ENCODE measurements around the gene EP400. TPM values are rescaled to one million over a fixed set of nuclear protein-coding genes. Genes with fewer than 3 reads are reported as not detected.

EP400 gene
- total and polyA plus RNA-seq, 2 experiments from 2014 or later = 10.3 to 12.3 TPM

- Histone ChIP-seq H3K27ac (no peak overlapping the region), H3K9me2 (replicated peaks; ENCODE audit: insufficient read depth) (no peaks in the 10 kb centered on the region), H3K9me3 (ENCODE audit: low read depth) (no peaks in the 10 kb centered on the region), H3K27me3 (no peaks in the 10 kb centered on the region), H3K4me3 (no peak overlapping the region), H3K36me3 (replicated peaks; ENCODE audit: insufficient read depth, low read depth) (no peaks in the 10 kb centered on the region), H3K79me2 (no peaks in the 10 kb centered on the region), H2AFZ (no peak overlapping the region), H4K20me1 (ENCODE audit: insufficient read depth, poor library complexity, severe bottlenecking) (no peaks in the 10 kb centered on the region), H3K4me2 (no peak overlapping the region), H3K4me1 (ENCODE audit: insufficient read depth) (no peaks in the 10 kb centered on the region)
- TF ChIP-seq EZH2phosphoT487 (IDR thresholded peaks at IDR 0.05; ENCODE audit: low read depth, severe bottlenecking, unreplicated experiment) (no peak), EZH2 (IDR thresholded peaks at IDR 0.05; ENCODE audit: borderline replicate concordance) (no peak), CTCF (IDR thresholded peaks at IDR 0.05; ENCODE audit: poor library complexity) (no peak)
- no peak for DNase-seq (ENCODE audit: low spot score)
- WGBS (ENCODE audit: low lambda C conversion rate, missing lambda C conversion rate) = 90% methylated on average over 11 of the region's 20 CpGs
These were observed 31.3 kb upstream of the EP400 start for GRCh38 chr12:131918311-131919050.

DNA sequence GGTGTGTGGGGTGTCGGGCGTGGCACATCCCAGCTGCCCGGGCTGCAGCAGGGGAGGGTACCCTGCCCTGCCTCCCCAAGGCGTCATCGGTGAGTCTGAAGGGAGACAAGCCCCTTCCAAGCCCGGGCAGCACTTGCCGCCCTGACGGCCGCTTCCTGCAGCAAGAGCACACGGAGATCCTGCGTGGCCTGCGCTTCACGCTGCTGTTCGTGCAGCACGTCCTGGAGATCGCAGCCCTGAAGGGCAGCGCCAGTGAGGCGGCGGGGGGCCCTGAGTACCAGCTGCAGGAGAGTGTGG, 30.7 kb upstream of the EP400 start:
- WGBS (ENCODE audit: low lambda C conversion rate, missing lambda C conversion rate) = 97% methylated on average over 16 of the region's 19 CpGs
- no peaks in the 10 kb centered on the region for H3K9me3 ChIP-seq (ENCODE audit: low read depth)
- H3K4me2 ChIP-seq = no peak overlapping the region
- H2AFZ ChIP-seq = no peak overlapping the region
- no peaks in the 10 kb centered on the region for H3K9me2 ChIP-seq (replicated peaks; ENCODE audit: insufficient read depth)
- no peaks in the 10 kb centered on the region for H3K4me1 ChIP-seq (ENCODE audit: insufficient read depth)
- H3K27ac ChIP-seq = no peak overlapping the region
- H3K36me3 ChIP-seq (replicated peaks; ENCODE audit: insufficient read depth, low read depth) = no peaks in the 10 kb centered on the region
- no peaks in the 10 kb centered on the region for H4K20me1 ChIP-seq (ENCODE audit: insufficient read depth, poor library complexity, severe bottlenecking)
- H3K79me2 ChIP-seq = no peaks in the 10 kb centered on the region
- TF ChIP-seq EZH2phosphoT487 (IDR thresholded peaks at IDR 0.05; ENCODE audit: low read depth, severe bottlenecking, unreplicated experiment) (no peak), EZH2 (IDR thresholded peaks at IDR 0.05; ENCODE audit: borderline replicate concordance) (no peak), CTCF (IDR thresholded peaks at IDR 0.05; ENCODE audit: poor library complexity) (no peak)
- no peaks in the 10 kb centered on the region for H3K27me3 ChIP-seq
- no peak overlapping the region for H3K4me3 ChIP-seq
- DNase-seq (ENCODE audit: low spot score) = no peak

- Histone ChIP-seq H3K27me3 (no peaks in the 10 kb centered on the region), H2AFZ (no peak overlapping the region), H3K4me1 (ENCODE audit: insufficient read depth) (no peaks in the 10 kb centered on the region), H3K36me3 (replicated peaks; ENCODE audit: insufficient read depth, low read depth) (no peaks in the 10 kb centered on the region), H3K9me3 (ENCODE audit: low read depth) (no peaks in the 10 kb centered on the region), H4K20me1 (ENCODE audit: insufficient read depth, poor library complexity, severe bottlenecking) (no peaks in the 10 kb centered on the region), H3K4me3 (no peak overlapping the region), H3K4me2 (no peak overlapping the region), H3K79me2 (no peaks in the 10 kb centered on the region), H3K27ac (no peak overlapping the region), H3K9me2 (replicated peaks; ENCODE audit: insufficient read depth) (no peaks in the 10 kb centered on the region)
- WGBS (ENCODE audit: low lambda C conversion rate, missing lambda C conversion rate) = 97% methylated on average over 29 of the region's 37 CpGs
- no peak for DNase-seq (ENCODE audit: low spot score)
- TF ChIP-seq EZH2 (IDR thresholded peaks at IDR 0.05; ENCODE audit: borderline replicate concordance) = no peak
- no peak for TF ChIP-seq EZH2phosphoT487 (IDR thresholded peaks at IDR 0.05; ENCODE audit: low read depth, severe bottlenecking, unreplicated experiment)
These were observed 30.2 kb upstream of the EP400 start for GRCh38 chr12:131919366-131920156.

GRCh38 chr12:131920157-131920508, 29.6 kb upstream of the EP400 start:
- Histone ChIP-seq H4K20me1 (ENCODE audit: insufficient read depth, poor library complexity, severe bottlenecking) (no peaks in the 10 kb centered on the region), H3K79me2 (no peaks in the 10 kb centered on the region), H3K4me3 (no peak overlapping the region), H3K36me3 (replicated peaks; ENCODE audit: insufficient read depth, low read depth) (no peaks in the 10 kb centered on the region), H3K4me2 (no peak overlapping the region), H3K4me1 (ENCODE audit: insufficient read depth) (no peaks in the 10 kb centered on the region), H2AFZ (no peak overlapping the region), H3K9me3 (ENCODE audit: low read depth) (no peaks in the 10 kb centered on the region), H3K9me2 (replicated peaks; ENCODE audit: insufficient read depth) (no peaks in the 10 kb centered on the region), H3K27ac (no peak overlapping the region), H3K27me3 (no peaks in the 10 kb centered on the region)
- 97% methylated on average over 14 of the region's 14 CpGs for WGBS (ENCODE audit: low lambda C conversion rate, missing lambda C conversion rate)
- DNase-seq (ENCODE audit: low spot score) = no peak
- TF ChIP-seq EZH2 (IDR thresholded peaks at IDR 0.05; ENCODE audit: borderline replicate concordance) = no peak
- TF ChIP-seq CTCF (IDR thresholded peaks at IDR 0.05; ENCODE audit: poor library complexity) = no peak
- no peak for TF ChIP-seq EZH2phosphoT487 (IDR thresholded peaks at IDR 0.05; ENCODE audit: low read depth, severe bottlenecking, unreplicated experiment)
